Right renal cortex interstitium (tissue), 3 donors: ENCODE measurements around the gene CHMP5. TPM values are rescaled to one million over a fixed set of nuclear protein-coding genes. Genes with fewer than 3 reads are reported as not detected.
A peak's percentile ranks its signal among the peaks of the same experiment; 100 is the strongest.

ENCODE experiments used
- DNase-seq, 3 donors: peaks; one replicate each; pipeline ENCODE4 v3.0.0-alpha.2; 2013; ENCODE audit warnings: low read depth in 3 of 3, low spot score in 2 of 3
- polyA plus RNA-seq, 3 donors: library from polyadenylated mRNA; unstranded; fragments of 120-200 nt; gene quantifications; one replicate each; pipeline ENCODE4 v1.2.1, GENCODE V29; 2013; ENCODE audit not compliant: insufficient read length in 3 of 3

Gene CHMP5
- polyA plus RNA-seq, 3 donors = 130 to 143 (median 137) TPM

DNA sequence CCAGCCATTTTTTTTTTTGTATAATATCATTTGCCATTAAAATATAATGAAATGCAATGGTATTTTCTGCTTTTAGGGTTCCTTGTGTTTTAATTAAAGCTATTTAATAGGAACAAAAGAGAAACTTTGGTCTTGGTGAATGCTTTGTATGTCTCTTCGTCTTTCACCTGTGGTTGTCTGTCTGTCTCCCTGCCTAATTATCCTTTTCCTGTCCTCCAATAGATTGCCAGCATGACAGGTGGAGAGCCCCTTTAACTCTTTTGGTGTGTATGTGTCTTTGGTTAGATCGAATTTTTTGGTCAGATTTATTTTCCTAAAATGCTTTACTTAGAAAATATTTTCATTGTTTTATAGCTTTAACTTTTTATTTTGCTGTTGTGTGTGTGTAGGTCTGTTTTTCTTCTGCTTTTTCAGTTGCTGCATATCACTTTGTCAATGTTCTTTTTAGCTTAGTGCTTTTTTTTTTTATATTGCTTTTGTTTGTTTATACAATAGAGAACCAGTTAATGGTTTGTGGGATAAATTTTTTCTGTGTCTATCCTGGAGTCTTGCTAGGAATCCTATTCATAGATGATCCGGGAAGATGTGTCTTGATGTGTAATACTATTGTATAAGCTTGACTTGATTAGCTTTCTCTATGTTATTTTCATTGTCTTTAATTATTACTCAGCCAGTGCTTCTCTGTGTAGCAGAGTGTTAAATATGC, 8.6 kb downstream of the CHMP5 start:
- no peak for DNase-seq

DNA sequence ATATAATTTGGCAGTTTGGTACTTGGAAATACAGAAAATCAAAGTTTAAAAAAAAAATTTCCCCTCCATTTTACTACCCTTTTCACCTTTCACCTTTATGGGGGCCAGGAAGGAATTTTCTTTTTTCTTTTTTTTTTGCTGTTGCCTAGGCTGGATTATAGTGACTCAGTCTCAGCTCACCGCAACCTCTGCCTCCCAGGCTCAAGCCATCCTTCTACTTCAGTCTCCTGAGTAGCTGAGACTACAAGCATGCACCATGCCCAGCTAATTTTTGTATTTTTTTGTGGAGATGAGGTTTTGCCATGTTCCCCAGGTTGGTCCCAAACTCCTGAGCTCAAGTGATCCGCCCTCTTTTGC, 9.1 kb downstream of the CHMP5 start:
- no peak for DNase-seq

DNA sequence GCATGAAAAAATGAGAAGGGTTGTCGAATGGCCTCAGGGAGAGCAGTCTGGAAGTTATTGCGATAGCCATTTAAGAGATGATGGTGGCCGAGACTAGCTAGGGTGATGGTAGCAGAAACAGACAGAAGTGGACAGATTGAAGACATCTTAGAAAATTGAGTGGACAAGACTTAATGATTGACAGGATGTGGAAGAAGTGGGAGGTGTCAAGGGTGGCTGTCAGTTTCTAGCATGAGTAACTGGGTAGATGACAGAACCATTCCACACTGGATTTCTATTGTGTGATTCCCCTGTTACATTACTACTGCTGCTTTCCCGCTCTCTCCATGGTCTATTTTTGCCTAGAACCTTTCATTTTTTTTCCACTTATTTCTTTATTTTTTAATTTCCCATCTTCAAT, 12.6 kb downstream of the CHMP5 start:
- no peak for DNase-seq

DNA sequence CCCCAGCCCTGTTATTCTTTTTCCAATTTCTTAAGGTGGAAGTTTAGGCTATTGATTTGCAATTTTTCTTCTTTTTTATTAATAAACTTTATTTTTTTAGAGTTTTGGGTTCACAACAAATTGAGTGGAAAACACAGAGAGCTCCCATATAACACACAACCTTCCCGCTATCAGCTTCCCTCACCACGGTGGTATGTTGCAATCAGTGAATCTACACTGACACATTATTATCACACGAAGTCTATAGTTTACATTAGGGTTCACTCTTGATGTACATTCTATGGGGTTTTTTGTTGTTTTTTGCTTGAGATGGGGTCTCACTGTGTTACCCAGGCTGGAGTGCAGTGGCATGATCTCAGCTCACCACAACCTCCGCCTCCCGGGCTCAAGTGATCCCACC, 20.7 kb downstream of the CHMP5 start:
- no peak for DNase-seq

DNA sequence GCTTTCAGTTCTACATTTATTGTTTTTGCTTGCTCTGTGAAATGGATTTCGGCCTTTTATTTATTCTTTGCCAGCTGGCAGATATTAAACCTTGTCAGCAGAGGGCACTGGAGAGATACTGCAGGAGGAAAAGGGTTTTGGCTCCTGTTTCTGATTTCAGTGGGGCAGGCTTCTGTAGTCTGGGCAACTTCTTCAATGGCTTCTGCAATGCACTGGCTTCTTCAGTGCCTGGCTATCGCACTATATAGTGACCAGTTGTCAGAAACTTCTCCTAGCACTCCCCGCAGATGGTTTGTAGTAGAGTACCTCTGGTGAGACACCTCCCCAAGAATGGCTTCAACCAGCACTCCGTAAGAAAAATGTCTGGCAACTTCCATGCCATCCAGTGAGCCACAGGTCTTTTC, 22.2 kb downstream of the CHMP5 start:
- peak in 2 of 3 donors; percentile 20 to 33 for DNase-seq

DNA sequence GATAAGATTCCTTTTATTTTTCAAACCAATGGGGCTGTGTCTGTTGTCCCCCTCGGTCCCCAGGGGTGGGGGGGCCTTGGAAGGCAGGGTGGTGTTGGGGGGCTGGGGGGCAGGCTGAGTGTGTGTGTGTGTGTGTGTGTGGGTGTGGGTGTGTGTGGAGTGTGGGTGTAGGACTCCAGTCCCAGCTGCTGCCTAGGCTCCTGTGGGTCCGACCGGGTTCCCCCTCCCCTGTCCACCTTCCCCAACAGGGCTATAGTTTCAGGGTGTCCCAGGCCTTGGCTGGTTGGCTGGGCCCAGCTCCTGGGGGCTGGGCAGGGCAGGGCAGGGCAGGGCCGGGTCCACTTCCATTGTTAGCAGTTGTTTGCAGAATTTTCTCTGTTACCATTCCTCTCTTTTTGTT, 23.4 kb downstream of the CHMP5 start:
- no peak for DNase-seq

DNA sequence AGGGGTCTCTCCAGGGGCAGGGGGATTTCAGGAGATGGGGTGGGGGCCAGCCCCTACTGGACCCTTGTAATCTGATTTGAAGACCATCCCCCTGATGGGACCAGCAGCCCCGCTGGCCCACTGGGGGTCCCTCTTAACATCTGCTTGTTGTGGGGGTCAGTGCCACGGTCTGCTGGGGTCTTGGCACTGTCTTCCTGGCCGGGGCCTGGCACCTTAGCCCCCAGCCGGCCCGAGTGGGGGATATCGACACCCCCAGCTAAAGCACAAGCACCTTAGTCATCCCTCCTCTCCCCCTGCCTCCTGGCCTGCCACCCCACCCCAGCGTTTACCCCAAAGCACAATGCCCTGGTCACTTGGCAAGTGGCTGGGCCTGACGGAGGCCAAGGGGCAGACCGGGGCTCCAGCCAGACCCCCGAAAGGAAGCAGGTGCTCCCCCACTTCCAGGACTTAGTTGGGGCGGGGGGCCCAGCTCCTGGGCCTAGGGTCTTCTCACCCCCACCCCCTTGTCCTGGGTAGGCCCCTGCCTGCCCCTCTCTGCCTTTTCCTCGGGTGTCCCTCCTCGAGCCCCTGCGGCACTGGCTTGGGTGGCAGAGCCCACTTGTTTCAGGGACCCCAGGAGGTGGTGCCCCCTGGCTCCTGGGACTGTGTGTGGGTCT, 24.1 kb downstream of the CHMP5 start:
- no peak for DNase-seq

DNA sequence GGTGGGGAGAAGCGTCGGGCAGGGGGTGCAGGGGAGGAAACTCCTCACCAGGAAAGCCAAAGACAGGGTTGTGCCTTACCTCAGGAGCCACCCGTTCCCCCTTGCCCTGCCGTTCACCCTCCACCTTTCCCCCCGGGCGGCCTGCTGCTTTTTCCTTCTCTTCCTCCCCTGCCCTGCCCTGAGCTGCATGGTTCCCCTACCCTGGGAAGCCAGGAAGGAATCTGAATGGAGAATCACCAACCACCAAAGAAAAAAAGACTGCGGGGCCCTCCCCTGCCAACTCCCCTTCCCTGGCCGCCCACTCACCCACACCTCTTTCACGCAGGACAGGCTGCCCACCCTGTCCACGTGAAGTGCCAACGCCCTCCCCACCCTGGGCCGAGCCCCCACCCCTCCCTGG, 24.6 kb downstream of the CHMP5 start:
- no peak for DNase-seq

DNA sequence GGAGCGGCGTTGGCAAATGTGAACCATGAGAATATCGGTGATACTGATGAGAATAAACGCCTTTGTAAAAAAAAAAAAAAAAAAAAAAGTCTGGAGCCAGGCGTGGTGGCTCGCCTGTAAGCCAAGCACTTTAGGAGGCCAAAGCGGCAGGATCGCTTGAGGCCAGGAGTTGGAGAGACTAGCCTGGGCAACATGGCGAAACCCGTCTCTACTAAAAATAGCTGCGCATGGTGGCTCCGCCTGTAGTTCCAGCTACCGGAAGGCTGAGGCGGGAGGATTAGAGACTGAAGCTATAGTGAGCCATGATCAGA, 25.0 kb downstream of the CHMP5 start:
- no peak for DNase-seq

DNA sequence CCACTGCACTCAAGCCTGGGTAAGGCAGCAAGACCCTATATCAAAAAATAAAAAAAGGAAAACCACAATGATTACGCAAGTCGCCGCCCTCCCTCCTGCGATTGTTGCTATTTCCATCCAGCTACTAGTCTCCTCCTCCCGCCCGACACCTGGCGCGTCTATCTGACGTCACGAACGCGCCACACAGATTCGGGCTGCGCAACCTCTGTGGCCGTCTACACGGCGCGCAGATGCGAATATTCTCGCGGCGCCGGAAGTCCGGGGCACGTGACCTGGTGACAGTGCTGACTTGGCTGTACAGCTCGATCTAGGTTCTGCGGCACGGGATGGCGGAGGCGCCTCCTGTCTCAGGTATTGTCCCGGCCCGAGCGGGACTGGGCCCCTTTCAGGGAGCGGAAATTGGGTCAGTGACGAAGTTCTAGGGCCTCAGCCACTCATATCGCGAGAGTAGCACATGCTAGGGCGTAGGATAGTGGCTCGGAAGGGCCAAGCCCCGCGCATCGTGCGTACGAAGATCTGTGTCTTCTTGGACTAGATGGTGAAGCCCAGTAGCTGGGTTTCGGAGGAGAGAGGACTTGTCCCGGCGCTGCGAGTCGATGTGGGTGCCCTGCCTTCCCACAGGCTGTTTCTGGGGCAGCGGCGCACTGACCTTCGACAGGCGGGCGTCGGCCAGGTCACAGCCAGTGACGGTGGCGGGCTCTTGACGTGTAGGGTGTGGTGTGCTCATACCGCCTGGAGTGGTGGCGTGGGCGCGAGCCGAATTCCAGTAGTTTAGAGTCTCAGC, 25.6 kb downstream of the CHMP5 start, which contains the start of gene NFX1:
Gene NFX1 (plus strand): TSS at position 270 of the 784 bp plus-strand sequence. CDS start 57 bp downstream, at position 327.
- peak; percentile 96 to 99 (median 98) for DNase-seq

DNA sequence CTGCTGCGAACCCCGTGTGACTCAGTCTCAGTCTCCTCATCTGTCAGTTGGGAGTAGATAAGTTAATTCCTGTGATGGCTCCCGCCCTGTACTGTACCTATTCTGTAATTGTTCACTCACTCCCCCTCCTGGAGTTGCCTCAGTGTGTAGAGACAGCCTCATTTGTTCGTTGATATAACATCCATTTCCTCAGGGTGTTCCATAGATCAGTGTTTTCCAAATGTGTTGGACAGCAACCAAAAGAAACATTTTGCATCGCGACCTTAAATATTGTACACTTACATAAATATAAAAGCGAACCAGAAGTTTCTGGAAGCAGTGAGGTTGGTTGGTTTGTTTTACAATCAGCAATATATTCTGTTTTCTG, 26.2 kb downstream of the CHMP5 start:
- peak in 2 of 3 donors; percentile 1 to 27 for DNase-seq

DNA sequence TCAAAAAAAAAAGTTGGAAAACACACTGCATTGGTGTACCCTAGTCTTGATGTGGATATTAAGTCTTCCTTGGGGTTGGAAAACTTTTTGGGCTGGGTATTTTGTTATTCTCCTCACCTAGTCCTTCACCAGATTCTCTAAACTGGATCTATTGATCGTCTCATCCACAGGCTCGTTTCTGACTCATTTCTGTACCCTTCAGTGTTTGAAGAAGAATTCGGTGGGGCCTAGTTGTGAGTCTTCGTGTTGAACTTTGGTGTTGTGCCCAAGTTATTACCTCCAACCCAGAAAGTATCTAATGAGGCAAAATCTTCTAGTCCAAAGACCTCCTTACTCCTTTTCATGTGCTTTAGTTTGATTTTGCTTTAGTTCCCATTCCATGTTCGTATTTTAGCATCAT, 27.1 kb downstream of the CHMP5 start:
- no peak for DNase-seq

DNA sequence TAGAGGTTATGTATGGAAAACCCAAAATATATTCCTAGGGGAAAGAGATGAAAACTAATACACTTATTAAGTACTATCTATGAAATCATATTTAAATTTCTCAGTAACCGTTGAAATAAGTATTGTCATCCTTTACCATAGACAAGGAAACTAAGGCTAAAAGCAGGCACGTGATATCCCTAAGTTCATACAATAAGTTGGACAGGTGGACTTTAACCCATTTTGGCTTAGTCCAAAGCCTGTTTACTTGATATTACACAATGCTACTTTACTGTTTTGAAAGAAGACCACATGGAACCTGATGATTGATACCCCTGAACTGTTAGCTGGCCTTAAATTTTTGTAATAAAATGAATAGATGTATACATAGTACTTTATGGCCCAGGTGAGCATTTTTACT, 28.9 kb downstream of the CHMP5 start:
- DNase-seq = no peak

DNA sequence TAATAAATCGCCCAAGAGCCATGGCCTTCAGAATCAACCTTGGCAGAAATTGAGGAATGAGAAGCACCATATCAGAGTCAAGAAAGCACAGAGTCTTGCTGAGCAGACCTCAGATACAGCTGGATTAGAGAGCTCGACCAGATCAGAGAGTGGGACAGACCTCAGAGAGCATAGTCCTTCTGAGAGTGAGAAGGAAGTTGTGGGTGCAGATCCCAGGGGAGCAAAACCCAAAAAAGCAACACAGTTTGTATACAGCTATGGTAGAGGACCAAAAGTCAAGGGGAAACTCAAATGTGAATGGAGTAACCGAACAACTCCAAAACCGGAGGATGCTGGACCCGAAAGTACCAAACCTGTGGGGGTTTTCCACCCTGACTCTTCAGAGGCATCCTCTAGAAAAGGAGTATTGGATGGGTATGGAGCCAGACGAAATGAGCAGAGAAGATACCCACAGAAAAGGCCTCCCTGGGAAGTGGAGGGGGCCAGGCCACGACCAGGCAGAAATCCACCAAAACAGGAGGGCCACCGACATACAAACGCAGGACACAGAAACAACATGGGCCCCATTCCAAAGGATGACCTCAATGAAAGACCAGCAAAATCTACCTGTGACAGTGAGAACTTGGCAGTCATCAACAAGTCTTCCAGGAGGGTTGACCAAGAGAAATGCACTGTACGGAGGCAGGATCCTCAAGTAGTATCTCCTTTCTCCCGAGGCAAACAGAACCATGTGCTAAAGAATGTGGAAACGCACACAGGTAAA, 30.0 kb downstream of the CHMP5 start:
- DNase-seq = no peak

DNA sequence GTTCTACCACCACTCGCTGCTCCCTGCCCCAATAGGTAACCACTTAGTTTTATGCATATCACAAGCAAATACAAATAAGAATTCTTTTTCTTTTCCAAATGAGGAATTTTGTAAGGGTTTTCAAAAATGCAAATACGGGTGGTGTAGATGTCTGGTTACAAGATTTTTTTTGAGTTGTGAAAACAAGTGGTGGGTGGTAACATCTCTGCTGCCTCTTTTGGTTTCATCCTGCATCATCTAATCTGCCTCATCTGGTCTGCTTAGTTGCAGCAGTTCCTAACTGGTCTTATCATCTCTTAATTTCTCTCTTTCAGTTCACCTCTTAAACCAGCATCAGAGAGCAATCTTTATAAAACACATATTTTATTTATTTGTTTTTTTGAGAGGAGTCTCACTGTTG, 30.7 kb downstream of the CHMP5 start:
- DNase-seq = no peak

DNA sequence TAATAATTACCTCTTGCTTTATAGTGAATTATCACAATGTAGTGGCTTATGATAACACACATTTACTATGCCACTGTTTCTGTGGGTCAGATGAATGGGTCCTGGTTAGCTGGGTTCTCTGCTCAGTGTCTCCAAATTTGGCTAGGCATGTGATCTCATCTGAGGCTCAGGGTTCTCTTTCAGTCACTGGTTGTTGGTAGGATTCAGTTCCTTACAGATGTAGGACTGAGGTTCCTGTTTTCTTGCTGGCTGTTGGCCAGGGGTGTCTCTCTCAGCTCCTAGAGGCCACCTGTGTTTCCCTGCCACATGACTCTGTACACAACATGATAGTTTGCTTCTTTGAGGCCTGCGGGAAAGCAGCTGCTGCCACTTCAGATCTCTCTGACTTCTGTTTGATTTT, 32.6 kb downstream of the CHMP5 start:
- DNase-seq = no peak

DNA sequence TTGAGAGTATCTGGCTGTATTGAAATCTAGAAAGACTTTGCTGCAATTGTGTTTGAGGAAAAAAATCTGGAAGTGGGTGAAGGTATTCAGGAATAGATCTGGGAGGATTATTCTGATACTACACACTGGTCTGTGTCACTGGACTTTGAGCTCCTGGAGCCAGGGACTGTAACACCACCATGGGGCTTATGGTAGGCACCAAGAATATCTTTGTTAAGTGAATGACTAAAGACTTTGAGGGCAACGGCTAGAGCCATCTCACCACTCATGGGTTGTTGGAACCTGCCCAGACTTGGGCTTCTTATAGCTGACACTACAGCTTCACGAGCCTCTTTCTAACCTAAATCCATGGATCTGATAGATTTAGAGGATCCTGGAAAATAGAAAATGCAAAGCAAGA, 35.7 kb downstream of the CHMP5 start:
- no peak for DNase-seq

DNA sequence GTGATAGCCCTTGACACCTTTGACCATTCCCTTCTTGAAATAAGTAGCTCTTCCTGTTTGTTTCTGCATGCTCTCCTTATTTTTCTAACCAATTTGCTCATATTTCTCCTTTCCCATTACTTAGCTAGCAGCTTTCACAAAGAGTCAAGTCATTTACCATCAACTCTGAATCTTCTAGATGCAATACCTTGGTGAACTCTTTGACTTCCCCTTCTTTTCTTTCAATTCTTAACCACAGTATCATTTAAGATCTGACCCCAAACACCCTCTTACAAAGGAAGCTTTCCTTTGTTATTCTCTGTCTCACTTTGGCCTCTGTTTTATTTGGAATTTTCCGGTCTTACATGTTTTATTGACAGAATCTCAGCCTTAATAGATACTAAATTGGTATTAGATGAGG, 39.5 kb downstream of the CHMP5 start:
- DNase-seq = no peak

DNA sequence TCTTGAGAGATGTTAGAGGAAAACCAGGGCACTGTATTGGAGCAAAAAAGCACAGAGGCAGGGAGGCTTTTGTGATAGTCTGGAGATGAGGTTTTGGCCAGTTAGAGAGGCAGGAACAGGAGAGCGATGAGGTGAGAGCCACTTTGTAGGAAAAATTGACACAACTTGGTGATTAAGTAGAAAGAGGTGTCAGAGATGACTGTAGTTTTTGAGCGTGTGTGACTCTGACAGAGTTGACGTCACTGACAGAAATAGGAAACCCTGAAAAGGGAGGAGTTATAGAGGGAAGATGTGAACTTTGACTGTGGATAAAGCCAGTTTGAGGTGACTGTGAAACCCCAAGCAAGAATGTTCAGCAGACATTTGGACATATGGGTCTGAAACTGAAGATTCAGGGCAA, 41.2 kb downstream of the CHMP5 start:
- no peak for DNase-seq

DNA sequence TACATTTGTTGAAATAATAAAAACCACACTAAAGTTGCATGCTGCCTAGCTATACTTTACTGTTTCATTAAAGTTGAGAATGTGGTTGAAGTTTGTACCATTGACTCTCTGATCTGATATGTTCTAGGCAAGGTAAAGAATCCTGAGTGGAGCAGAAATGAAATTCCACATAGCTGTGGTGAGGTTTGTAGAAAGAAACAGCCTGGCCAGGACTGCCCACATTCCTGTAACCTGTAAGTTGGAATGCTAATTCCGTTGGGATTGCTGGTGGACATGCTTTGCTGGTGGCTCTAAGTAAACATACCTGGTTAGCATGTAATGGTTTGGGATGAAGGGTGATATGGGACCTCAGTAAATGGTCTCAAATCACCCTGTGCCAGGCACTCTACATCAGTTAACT, 42.2 kb downstream of the CHMP5 start:
- no peak for DNase-seq

DNA sequence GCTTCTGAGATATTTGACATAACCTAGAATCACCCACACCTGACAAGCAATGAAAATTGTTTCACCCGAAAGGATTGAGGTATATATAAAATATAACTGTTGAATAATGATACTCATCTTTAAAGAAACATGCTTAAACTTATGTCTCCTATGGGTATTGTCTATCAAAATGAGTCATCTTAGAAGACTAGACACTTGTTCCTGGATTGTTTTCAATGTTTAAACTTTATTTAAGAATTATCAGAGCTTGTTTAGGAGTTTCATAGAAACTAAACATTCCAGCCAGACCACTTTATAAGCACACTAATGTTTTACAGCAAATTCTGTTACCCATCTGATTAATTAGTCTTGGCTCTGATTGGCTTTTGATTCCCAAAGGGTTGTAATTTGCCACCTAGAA, 45.1 kb downstream of the CHMP5 start:
- DNase-seq = no peak
